GF-D8 (cell line): ENCODE results near the gene TRAPPC10.
"Not testable (repeated sequence)": the region's sequence is repeated elsewhere in the genome, so short reads cannot be mapped to it uniquely, and the experiment has no call there.

Experiments used
- DNase-seq: peaks from one replicate; lab custom pipeline; 2025; lab: John Stamatoyannopoulos, UW

Gene TRAPPC10

DNA sequence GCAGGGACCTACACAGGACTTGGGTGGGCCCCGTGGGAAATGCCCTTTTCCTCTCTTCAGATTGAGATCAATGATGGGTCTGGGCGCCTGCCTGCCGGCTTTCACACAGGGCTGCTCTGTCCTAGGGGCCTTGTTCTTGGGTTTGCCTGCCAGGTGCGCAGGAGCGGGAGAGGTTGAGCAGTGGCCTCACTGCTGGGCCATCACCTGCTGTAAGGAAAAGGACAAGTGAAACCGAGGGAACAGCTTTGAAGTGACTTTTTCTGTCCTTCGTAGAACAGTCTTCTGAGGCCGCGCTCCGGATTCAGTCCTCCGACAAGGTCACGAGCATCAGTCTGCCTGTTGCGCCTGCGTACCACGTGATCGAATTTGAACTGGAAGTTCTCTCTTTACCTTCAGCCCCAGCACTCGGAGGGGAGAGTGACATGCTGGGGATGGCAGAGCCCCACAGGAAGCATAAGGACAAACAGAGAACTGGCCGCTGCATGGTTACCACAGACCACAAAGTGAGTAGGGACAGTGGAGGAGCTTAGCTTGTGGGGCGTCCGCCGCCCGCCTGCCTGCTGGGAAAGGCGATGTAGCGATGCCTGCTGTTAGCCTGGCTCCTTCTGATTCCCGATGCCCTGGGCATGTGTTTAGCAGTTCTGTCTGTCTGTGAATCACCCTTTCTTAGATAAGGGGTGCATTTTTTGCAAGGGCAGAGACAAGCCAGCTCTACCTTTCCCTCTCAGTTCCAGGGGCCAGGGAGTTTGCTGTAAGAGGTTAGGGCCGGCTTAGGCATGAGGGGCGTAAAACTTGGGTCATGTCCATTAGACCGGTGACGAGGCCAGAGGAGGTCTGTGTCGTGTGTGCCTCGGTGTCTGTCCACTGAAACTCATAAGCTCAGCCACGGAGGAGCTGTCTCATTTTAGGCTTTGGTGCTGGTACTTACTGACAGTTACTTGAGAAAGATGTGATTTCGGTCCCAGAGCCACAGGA, 75.6 kb downstream of the TRAPPC10 start:
- no peak for DNase-seq

DNA sequence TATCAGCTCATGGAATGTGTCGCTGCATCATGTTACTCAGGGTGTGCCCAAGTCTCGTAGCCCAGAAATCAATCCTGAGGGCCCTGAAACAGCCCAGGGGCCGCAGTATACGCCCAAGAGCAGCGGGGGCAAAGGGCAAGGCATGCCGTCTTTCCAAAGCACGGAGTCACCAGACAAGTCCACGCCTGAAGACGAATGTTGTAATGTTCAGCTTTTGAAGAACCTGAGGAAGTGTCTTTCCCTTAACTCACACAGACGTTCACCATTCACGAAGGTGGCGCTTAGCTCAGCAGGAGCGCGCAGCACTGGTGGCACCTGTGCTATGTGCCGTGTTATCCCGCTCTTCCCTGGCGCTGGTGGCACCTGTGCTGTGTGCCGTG, 76.3 kb downstream of the TRAPPC10 start:
- DNase-seq: no peak

GRCh38 chr21:44089001-44089911, 77.1 kb downstream of the TRAPPC10 start:
- DNase-seq: peak; percentile 73

GRCh38 chr21:44090325-44090724, 78.2 kb downstream of the TRAPPC10 start:
- no peak for DNase-seq

- DNase-seq: no peak
These were observed 80.1 kb downstream of the TRAPPC10 start for GRCh38 chr21:44092211-44092610.

- DNase-seq: no peak
These were observed 81.7 kb downstream of the TRAPPC10 start for GRCh38 chr21:44093761-44094160.

DNA sequence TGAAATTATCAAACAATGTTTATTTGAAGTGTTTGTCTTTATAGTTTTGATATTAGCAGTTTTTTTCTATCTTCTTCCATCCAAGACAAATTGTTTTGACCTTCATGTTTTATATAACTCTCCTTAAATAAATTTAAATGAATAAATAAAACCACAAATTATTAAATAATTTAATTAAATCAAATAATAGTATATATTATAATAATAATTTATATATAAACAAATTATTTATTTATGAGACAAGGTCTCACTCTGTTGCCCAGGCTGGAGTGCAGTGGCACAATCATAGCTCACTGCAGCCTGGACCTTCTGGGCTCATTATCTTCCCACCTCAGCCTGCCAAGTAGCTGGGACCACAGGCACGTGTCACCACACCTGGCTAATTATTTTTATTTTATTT, 82.7 kb downstream of the TRAPPC10 start:
- no peak for DNase-seq

GRCh38 chr21:44098507-44098906, 86.4 kb downstream of the TRAPPC10 start:
- not testable (repeated sequence) for DNase-seq

GRCh38 chr21:44098964-44099363, 86.9 kb downstream of the TRAPPC10 start:
- not testable (repeated sequence) for DNase-seq

- DNase-seq: peak; percentile 27
These were observed 95.0 kb downstream of the TRAPPC10 start, which contains the start of gene PWP2 for GRCh38 chr21:44107026-44107501. PWP2 (plus strand) TSS chr21:44107399; CDS start chr21:44107417, 18 bp downstream.

DNA sequence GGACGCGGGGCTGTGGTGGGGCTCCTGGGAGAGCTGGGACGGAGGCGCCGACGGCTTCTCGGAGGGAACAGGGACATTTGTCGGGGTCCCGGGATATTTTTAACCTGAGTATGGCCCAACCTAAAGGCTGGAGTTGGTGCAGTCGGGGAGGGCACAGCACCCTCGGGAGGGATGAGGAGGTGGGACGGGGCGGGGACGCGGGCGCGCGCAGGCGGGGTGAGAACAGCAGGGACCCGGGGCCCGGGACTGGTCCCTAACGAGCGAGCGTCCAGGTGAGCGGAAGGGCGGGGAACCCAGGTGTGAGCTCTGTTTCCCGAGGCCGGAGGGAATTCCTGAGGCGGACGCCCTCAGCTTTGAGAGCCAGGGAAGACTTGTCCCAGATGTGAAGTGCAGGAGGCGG, 95.5 kb downstream of the TRAPPC10 start:
- DNase-seq: not testable (repeated sequence)

DNA sequence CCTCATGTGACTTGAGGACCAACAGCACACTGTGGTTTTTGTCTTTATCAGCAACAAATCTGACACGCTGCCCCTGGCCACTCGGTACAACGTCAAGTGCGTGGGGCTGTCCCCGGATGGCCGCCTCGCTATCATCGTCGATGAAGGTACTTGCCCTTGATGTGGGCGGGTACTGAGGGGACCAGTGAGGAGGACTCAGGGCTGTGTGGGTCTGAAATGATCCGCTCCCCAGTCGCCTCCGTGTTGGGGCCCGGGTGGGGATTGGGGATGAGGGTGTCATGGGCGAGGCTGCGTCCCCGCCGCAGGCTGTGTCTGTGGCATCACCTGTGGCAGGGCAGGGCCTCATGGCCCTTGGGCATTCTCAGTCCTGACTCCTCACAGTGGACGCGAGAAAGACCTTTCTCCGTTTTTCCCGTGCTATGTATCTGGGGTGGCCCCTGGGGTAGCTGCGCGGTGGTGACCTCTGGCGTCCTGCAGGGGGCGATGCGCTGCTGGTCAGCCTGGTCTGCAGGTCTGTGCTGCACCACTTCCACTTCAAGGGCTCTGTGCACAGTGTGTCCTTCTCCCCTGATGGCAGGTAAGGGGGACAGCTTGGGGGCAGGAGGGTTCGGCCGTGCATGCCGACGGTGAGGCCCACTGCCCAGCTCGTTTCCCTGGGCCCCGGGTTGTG, 101.7 kb downstream of the TRAPPC10 start:
- DNase-seq: not testable (repeated sequence)

- DNase-seq: not testable (repeated sequence)
These were observed 110.0 kb downstream of the TRAPPC10 start for GRCh38 chr21:44122131-44122530.

GRCh38 chr21:44127827-44128226, 115.7 kb downstream of the TRAPPC10 start:
- not testable (repeated sequence) for DNase-seq

DNA sequence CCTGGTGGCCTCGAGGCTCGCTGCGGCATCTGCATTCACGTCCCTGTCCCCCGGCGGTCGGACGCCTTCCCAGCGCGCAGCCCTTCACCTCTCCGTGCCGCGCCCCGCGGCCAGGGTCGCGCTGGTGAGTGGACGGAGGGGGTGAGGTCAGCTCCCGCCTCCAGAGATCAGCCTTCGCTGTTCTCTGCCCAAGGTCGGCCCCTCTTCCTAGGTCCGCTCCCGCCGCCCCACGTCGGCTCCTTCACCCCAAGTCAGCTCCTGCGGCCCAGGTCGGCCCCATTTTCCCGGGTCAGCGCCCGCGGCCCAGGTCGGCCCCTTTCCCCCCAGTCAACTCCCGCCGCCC, 121.6 kb downstream of the TRAPPC10 start:
- not testable (repeated sequence) for DNase-seq

DNA sequence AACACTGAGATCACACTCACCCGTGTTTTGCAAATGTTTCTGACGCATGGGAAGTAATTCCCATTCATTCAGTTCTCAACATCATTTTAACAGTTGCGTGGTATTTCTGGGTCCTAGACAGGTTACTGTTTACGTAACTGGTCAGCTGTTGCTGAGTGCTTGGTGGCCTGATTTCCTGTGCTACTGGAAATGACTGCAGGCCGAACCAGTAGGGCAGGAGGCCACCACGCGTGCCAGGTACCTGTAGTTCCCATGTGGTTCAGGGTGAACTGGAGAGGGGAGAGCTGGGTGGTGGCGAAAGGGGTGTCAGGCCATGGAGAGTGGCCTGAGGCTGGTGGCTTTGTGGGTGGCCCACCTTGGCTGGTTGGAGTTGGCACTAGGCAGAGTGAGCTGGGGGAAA, 122.6 kb downstream of the TRAPPC10 start:
- not testable (repeated sequence) for DNase-seq

DNA sequence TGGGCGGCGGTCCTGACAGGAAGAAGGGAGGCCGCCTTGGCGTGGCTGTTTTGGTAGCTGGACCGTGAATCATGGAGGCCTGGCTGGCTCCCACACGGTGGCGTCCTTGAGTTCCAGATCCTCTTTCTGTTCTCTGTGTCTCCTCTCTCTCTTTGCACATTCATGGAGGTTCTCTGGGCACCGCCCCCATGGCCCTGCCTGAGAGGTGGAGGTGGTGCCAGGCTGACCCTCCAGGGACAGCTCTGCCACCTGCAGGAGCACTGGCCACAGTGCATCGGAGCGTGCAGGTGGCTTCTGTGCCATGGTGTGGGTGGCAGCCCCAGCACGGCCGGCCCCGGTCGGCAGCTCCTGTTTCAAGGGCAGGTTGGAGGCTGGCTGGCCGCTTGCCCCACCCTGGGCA, 125.9 kb downstream of the TRAPPC10 start:
- not testable (repeated sequence) for DNase-seq

DNA sequence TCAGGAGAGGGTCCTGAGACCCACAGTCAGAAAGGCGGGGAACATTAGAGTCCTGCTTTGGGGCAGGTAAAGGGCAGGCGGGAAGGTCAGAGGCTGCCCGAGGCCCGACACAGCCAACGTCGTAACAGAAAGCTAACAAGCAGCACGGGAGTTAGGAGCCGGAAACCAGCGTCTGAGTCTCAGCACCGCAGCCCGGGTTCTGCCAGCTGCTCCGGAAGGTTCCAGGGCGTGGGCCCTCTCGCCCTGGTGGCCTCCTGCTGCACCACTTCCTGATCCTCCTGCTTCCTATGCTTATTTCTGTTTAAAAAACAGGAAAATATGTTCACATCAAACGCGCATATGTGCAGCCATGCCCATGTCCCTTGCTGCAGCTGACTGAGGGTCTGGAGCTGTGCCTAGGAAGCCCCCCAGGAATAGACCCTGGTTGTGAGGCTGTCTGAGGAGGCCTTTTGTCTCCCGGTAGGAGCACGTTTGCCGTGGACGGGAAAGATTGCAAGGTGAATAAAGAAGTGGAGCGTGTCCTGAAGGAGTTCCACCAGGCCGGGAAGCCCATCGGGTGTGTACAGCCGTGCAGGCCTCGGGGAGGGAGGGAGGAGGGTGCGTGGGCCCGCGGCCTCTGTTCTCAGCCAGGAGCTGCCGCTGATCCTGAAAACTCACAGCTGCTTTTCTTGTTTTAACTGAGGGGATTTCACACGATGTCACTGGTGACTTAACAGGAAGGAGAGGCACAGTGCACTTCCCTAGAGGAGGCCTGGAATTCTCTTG, 127.9 kb downstream of the TRAPPC10 start:
- DNase-seq: not testable (repeated sequence)

DNA sequence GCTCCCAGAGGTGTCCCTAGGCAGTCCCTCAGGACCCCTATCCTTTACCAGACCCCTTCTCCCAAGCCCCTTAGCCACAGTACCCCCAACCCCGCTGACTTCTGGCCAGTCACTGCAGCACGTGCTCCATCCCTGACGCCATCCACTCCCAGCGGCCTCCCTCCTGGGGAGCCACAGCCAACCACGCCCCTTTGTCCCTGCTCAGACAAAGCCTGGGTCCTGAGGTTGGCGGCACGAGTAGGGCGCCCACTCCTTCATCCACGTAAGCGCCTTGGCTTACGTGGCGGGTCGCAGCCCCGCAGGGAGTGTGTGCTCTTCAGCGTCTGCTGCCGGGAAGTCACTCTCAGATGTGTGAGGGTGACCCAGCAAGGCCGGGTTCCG, 128.4 kb downstream of the TRAPPC10 start:
- DNase-seq: not testable (repeated sequence)

DNA sequence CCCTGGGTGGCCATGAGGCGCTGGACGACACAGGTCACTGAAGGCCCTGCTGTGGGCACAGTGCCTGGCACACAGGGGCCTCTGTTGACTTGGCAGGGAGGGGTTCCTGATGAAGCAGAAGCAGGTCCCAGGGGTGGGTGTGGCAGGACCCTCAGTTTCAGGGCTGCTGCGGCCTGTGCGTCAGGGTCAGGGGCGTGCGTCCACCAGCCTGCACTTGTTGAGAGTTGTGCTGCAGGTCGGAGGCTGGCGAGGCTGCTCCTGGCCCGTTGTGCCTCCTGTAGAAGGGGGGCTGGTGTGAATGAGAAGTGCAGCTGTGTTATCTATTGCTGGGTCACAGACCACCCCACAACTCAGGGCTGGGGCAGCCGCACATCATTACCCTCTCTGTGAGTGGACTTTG, 130.4 kb downstream of the TRAPPC10 start:
- not testable (repeated sequence) for DNase-seq

GRCh38 chr21:44143380-44143779, 131.3 kb downstream of the TRAPPC10 start:
- DNase-seq: not testable (repeated sequence)
